GM12875 (cell line): Measurements from ENCODE around the gene USP24.
"Not testable (repeated sequence)": the region's sequence is repeated elsewhere in the genome, so short reads cannot be mapped to it uniquely, and the experiment has no call there.

Source experiments
- H3K4me3 ChIP-seq: one replicate; pipeline ENCODE4 v1.5.1; 2011; ENCODE audit warnings: low read depth, low read length, control low read depth
- TF ChIP-seq, protein P1 (sequence below): IDR thresholded peaks from 2 replicates; pipeline ENCODE4 v1.5.1; 2011; ENCODE audit warnings: low read depth, mild to moderate bottlenecking, control low read depth, inconsistent platforms, low read length, moderate library complexity, borderline replicate concordance; ENCODE audit not compliant: insufficient read depth

The USP24 gene

DNA sequence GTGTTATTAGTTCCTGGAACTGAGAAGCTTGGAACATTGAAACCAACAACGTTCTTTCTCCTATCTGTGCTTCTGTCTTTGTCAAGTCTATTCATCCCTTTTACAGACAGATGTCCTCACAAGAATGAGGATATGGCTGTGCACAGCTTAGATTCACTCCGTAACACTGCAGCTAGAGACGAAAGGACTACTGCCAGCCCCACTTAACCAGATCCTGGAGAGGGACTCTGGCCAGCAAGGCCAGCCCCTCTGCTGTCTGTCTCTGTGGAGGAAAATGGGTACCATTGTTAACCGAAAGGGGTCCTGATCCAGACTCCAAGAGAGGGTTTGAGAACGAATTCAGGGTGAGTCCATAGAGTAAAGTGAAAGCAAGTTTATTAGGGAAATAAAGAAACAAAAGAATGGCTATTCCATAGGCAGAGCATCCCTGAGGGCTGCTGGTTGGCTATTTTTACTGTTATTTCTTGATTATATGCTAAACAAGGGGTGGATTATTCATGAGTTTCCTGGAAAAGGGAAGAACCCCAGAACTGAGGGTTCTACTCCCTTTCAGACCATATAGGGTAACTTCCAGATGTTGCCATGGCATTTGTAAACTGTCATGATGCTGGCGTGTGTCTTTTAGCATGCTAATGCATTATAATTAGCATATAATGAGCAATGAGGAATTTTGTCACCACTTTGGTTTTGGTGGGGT, 17.4 kb upstream of the USP24 start:
- no peak overlapping the region for H3K4me3 ChIP-seq
- TF ChIP-seq, protein P1, sequence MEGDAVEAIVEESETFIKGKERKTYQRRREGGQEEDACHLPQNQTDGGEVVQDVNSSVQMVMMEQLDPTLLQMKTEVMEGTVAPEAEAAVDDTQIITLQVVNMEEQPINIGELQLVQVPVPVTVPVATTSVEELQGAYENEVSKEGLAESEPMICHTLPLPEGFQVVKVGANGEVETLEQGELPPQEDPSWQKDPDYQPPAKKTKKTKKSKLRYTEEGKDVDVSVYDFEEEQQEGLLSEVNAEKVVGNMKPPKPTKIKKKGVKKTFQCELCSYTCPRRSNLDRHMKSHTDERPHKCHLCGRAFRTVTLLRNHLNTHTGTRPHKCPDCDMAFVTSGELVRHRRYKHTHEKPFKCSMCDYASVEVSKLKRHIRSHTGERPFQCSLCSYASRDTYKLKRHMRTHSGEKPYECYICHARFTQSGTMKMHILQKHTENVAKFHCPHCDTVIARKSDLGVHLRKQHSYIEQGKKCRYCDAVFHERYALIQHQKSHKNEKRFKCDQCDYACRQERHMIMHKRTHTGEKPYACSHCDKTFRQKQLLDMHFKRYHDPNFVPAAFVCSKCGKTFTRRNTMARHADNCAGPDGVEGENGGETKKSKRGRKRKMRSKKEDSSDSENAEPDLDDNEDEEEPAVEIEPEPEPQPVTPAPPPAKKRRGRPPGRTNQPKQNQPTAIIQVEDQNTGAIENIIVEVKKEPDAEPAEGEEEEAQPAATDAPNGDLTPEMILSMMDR, result no peak

DNA sequence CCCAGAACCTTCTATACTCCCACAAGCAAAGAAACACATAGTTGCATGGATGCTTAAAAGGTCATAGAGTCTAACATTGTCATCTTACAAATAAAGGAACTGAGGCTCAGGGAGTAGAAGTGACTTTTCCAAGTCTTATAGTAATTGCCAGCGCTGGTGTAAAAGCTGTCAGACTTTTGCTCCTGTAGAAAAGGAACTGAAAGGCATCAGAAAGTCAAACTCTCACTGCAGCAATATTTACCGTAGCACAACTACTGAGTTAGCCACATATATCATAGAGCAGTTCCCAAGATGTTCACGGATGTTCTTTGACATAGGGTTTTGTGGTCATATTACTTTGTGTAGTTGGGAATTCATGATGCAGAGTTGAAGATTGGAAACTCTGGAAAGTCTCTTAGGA, 16.6 kb upstream of the USP24 start:
- TF ChIP-seq, protein P1, result no peak
- H3K4me3 ChIP-seq, result no peak overlapping the region

DNA sequence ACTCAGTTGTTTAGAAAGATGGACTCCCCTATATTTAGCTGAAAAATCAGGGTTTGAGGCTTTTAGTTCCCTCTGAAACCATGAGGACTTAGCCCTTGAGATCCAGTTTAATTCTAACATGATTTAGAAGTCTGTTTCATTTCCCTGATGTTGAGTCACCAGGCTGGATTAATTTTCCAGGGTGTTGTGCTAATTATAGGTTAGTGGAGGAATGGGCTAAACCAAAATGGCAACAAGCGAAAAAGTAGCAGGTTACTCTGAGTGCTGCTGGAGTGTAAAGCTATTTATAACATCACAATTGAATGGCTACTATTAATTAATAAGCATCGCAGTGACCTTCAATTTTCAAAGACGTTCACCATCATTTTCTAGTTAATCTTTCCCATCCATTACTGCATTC, 15.5 kb upstream of the USP24 start:
- H3K4me3 ChIP-seq, result no peak overlapping the region

DNA sequence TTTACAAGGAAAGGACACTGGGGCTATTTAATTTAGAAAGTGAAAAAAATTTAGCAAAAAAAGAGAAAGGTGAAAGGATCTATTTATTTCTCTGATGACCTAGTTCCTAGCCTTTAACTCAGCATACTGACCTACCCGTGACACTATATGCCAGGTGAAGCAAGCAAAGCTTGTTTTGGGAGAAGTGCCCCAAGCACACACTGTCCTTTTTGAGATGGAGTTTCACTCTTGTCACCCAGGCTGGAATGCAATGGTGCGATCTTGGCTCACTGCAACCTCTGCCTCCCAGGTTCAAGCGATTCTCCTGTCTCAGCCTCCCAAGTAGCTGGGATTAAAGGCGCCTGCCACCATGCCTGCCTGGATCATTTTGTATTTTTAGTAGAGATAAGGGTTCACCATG, 14.6 kb upstream of the USP24 start:
- H3K4me3 ChIP-seq, result not testable (repeated sequence)

More for the DNA sequence above, 15.5 kb upstream of the USP24 start:
- TF ChIP-seq, protein P1, result no peak

DNA sequence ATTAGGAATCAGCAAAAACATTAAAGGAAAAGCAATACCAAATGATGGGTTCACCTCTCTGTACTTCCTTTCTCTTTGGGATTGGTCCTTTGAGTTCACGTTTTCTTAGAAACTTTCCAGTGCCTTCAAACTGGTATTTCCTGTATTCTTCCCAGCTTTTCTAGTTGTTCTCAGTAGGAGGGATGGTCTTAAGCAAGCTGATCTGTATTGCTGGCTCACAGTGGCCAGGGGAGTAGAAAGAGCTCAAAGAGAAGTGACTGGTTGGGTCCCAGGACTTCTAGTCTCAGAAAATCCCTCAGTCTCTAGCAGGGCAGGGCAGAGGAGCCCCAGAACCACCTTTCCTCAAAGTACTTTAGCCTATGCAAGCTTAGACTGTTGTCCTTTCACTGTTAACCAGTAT, 10.1 kb upstream of the USP24 start:
- TF ChIP-seq, protein P1, result no peak
- no peak overlapping the region for H3K4me3 ChIP-seq

DNA sequence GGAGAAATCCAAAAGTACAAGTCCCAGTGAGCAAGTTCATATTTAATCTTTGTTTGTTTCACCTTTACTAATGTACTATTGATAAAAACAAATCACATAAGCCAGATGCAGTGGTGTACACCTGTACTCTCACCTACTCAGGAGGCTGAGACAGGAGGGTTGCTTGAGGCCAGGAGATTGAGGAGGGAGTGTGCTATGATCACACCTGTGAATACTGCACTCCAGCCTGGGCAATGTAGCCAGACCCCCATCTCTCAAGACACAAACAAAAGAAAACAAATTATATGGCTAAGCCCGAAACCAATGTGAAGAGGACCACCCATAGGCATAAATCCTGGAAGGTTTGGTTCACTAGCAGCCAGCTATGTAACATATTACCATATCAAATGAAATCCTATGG, 9.6 kb upstream of the USP24 start:
- no peak overlapping the region for H3K4me3 ChIP-seq
- TF ChIP-seq, protein P1, result no peak

DNA sequence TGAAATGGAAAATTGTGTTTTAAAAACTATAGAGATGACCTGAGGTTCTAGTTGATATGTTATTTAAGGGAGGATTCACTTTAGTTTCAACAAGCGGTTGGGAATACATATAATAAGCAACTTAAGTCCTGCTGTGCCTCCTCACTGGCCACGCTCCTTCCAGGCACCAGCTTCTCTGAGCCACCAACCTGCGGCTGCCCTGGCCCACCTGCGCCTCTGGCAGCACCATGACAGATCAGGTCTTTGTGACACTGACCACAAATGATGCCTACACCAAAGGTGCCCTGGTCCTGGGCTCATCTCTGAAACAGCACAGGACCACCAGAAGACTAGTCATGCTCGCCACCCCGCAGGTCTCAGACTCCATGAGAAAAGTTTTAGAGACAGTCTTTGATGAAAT, 7.0 kb upstream of the USP24 start:
- H3K4me3 ChIP-seq, result no peak overlapping the region
- TF ChIP-seq, protein P1, result no peak
